ENCODE results near the gene POC5.

- no peak for TF ChIP-seq FOXA1 (IDR thresholded peaks at IDR 0.05)
- no peak for TF ChIP-seq FOXM1 (IDR thresholded peaks at IDR 0.05; ENCODE audit: borderline replicate concordance)
- TF ChIP-seq SUZ12 (IDR thresholded peaks at IDR 0.05), result no peak
- no peak for TF ChIP-seq PKNOX1 (IDR thresholded peaks at IDR 0.05)
- no peak for TF ChIP-seq ELF4 (IDR thresholded peaks at IDR 0.05)
- no peak for TF ChIP-seq ZNF384 (IDR thresholded peaks at IDR 0.05)
These were observed 22.5 kb downstream of the POC5 start for GRCh38 chr5:75694781-75695180.

Data from HEK293T (cell line).